MM.1S (cell line): ENCODE results near the gene ARHGEF19.

Experiments used
- DNase-seq: peaks from one replicate; pipeline ENCODE4 v3.0.0-alpha.2; 2015
- H2AFZ ChIP-seq: fragments of 300-600 bp; sonication (generic); 2 replicates; pipeline ENCODE4 v1.6.0; 2016; ENCODE audit warnings: antibody characterized with exemption, low read length
- H3F3A ChIP-seq: fragments of 300-600 bp; sonication (generic); 2 replicates; pipeline ENCODE4 v1.6.1; 2016; ENCODE audit warnings: mild to moderate bottlenecking, antibody characterized with exemption, low read length, moderate library complexity, mixed read lengths; ENCODE audit not compliant: insufficient read depth
- H3K27ac ChIP-seq: fragments of 300-600 bp; sonication (generic); 2 replicates; pipeline ENCODE4 v1.5.1; 2016; ENCODE audit warnings: mild to moderate bottlenecking, low read length
- H3K27me3 ChIP-seq: fragments of 300-600 bp; sonication (generic); replicated peaks from 2 replicates; pipeline ENCODE4 v1.6.0; 2016; ENCODE audit warnings: low read length; ENCODE audit not compliant: insufficient read depth
- H3K36me3 ChIP-seq: fragments of 300-600 bp; sonication (generic); replicated peaks from 2 replicates; pipeline ENCODE4 v1.6.1; 2016; ENCODE audit warnings: mild to moderate bottlenecking, low read length, mixed read lengths; ENCODE audit not compliant: insufficient read depth
- H3K4me1 ChIP-seq: fragments of 300-600 bp; sonication (generic); 2 replicates; pipeline ENCODE4 v1.6.1; 2016; ENCODE audit warnings: low read length, mixed read lengths
- H3K4me2 ChIP-seq: fragments of 300-600 bp; sonication (generic); 2 replicates; pipeline ENCODE4 v1.6.0; 2016; ENCODE audit warnings: low read depth, low read length
- H3K4me3 ChIP-seq: fragments of 300-600 bp; sonication (generic); 2 replicates; pipeline ENCODE4 v1.5.1; 2016; ENCODE audit warnings: low read length, mixed read lengths
- H3K79me2 ChIP-seq: fragments of 300-600 bp; sonication (generic); 2 replicates; pipeline ENCODE4 v1.6.1; 2016; ENCODE audit warnings: mixed run types, low read length, mixed read lengths
- H3K9ac ChIP-seq: fragments of 300-600 bp; sonication (generic); 2 replicates; pipeline ENCODE4 v1.6.1; 2016; ENCODE audit warnings: low read length, mixed read lengths
- H3K9me2 ChIP-seq: fragments of 300-600 bp; sonication (generic); replicated peaks from 2 replicates; pipeline ENCODE4 v1.6.1; 2016; ENCODE audit warnings: mild to moderate bottlenecking, low read length, mixed read lengths; ENCODE audit not compliant: insufficient read depth
- H3K9me3 ChIP-seq: fragments of 300-600 bp; sonication (generic); replicated peaks from 2 replicates; pipeline ENCODE4 v1.6.1; 2016; ENCODE audit warnings: mild to moderate bottlenecking, low read length, mixed read lengths; ENCODE audit not compliant: insufficient read depth
- H4K20me1 ChIP-seq: fragments of 300-600 bp; sonication (generic); 2 replicates; pipeline ENCODE4 v1.6.1; 2016; ENCODE audit warnings: mild to moderate bottlenecking, low read length, moderate library complexity, mixed read lengths; ENCODE audit not compliant: insufficient read depth
- CTCF ChIP-seq: fragments of 300-600 bp; sonication (generic); IDR thresholded peaks from 2 replicates; pipeline ENCODE4 v1.5.1; 2016; ENCODE audit warnings: antibody characterized with exemption, low read length, mixed read lengths
- EZH2 ChIP-seq: fragments of 300-600 bp; sonication (generic); optimal IDR thresholded peaks from 2 replicates; pipeline ENCODE3; 2017; ENCODE audit warnings: low read depth, mild to moderate bottlenecking, antibody characterized with exemption, low read length, mixed read lengths
- EZH2phosphoT487 ChIP-seq: fragments of 300-600 bp; sonication (generic); IDR thresholded peaks from 2 replicates; pipeline ENCODE4 v1.6.1; 2018; ENCODE audit warnings: antibody characterized with exemption, low read length

The ARHGEF19 gene

GRCh38 chr1:16243936-16244649 is 31.6 kb upstream of the ARHGEF19 start:
- no peak overlapping the region for H3K4me2 ChIP-seq
- TF ChIP-seq CTCF: peak; percentile 87
- TF ChIP-seq EZH2: no peak

GRCh38 chr1:16243215-16243610 is 30.8 kb upstream of the ARHGEF19 start:
- H3K9me2 ChIP-seq: no peaks in the 10 kb centered on the region
- TF ChIP-seq CTCF (no peak), EZH2phosphoT487 (no peak), EZH2 (no peak)
- no peak overlapping the region for H3K27ac ChIP-seq
- no peak overlapping the region for H2AFZ ChIP-seq
- no peaks in the 10 kb centered on the region for H3F3A ChIP-seq
- no peaks in the 10 kb centered on the region for H3K9me3 ChIP-seq
- H4K20me1 ChIP-seq: no peaks in the 10 kb centered on the region
- no peak overlapping the region for H3K4me3 ChIP-seq
- H3K4me1 ChIP-seq: no peaks in the 10 kb centered on the region
- no peaks in the 10 kb centered on the region for H3K36me3 ChIP-seq
- no peaks in the 10 kb centered on the region for H3K79me2 ChIP-seq
- H3K27me3 ChIP-seq: no peaks in the 10 kb centered on the region
- H3K9ac ChIP-seq: no peak overlapping the region
- no peak overlapping the region for H3K4me2 ChIP-seq
- DNase-seq: no peak

More at GRCh38 chr1:16243936-16244649, 31.6 kb upstream of the ARHGEF19 start:
- H3K27me3 ChIP-seq: no peaks in the 10 kb centered on the region
- no peak overlapping the region for H2AFZ ChIP-seq
- H3K9me3 ChIP-seq: no peaks in the 10 kb centered on the region
- H3K27ac ChIP-seq: no peak overlapping the region
- no peak overlapping the region for H3K4me3 ChIP-seq
- no peaks in the 10 kb centered on the region for H3F3A ChIP-seq
- peak; percentile 79 for DNase-seq
- H3K4me1 ChIP-seq: no peaks in the 10 kb centered on the region
- H3K79me2 ChIP-seq: no peaks in the 10 kb centered on the region
- no peaks in the 10 kb centered on the region for H4K20me1 ChIP-seq
- no peaks in the 10 kb centered on the region for H3K36me3 ChIP-seq
- H3K9me2 ChIP-seq: no peaks in the 10 kb centered on the region
- no peak overlapping the region for H3K9ac ChIP-seq

- no peak overlapping the region for H2AFZ ChIP-seq
- H3K79me2 ChIP-seq: no peaks in the 10 kb centered on the region
- H3K4me1 ChIP-seq: peaks cover 1% of the 10 kb centered on the region
- H3K9me3 ChIP-seq: no peaks in the 10 kb centered on the region
- no peaks in the 10 kb centered on the region for H3K36me3 ChIP-seq
- no peak overlapping the region for H3K27ac ChIP-seq
- H4K20me1 ChIP-seq: no peaks in the 10 kb centered on the region
- H3K9ac ChIP-seq: no peak overlapping the region
- no peak for DNase-seq
- H3K4me2 ChIP-seq: no peak overlapping the region
- H3F3A ChIP-seq: no peaks in the 10 kb centered on the region
- no peaks in the 10 kb centered on the region for H3K9me2 ChIP-seq
- H3K4me3 ChIP-seq: no peak overlapping the region
- TF ChIP-seq CTCF (no peak), EZH2 (no peak), EZH2phosphoT487 (no peak)
- H3K27me3 ChIP-seq: no peaks in the 10 kb centered on the region
Measured at GRCh38 chr1:16242556-16243214, 30.2 kb upstream of the ARHGEF19 start.
